ENCODE measurements around the gene CPOX. TPM values are rescaled to one million over a fixed set of nuclear protein-coding genes. Genes with fewer than 3 reads are reported as not detected.

The CPOX gene
- total and polyA plus RNA-seq, 2 of the 8 experiments (the other 6 are each of a cell fraction or from before 2014, with no cell fraction given), result 17.4 to 27.0 TPM

GRCh38 chr3:98612587-98612986 is 19.2 kb upstream of the CPOX start (continued):
- TF ChIP-seq RBBP5 (IDR thresholded peaks at IDR 0.05; ENCODE audit: borderline replicate concordance, low read depth, low read length), result no peak
